WTC11 (cell line): ENCODE data around the gene LAMA3. TPM values are rescaled to one million over a fixed set of nuclear protein-coding genes. Genes with fewer than 3 reads are reported as not detected.

Source experiments
- ATAC-seq: fragments of 200-7000 bp; cut with Tn5 transposase; 2 replicates; pipeline ENCODE4 v1.10.0; 2021; ENCODE audit warnings: mild to moderate bottlenecking, moderate library complexity
- CTCF ChIA-PET: fragments of 300-600 bp; sonication (Branson Sonifier 250); formaldehyde crosslinking; loops from one replicate; lab custom pipeline; 2021; ENCODE audit warnings: antibody characterized with exemption; lab: Charles Lee
- POLR2A ChIA-PET: fragments of 350-600 bp; sonication (Branson Sonifier 250); formaldehyde crosslinking; loops from one replicate; lab custom pipeline; 2021; ENCODE audit warnings: antibody characterized with exemption; lab: Charles Lee
- DNase-seq: peaks from one replicate; pipeline ENCODE4 v3.0.0; 2021; ENCODE audit warnings: low spot score
- H3K27ac Mint-ChIP-seq: 2 replicates; pipeline ENCODE4 v1.8.0; 2021; ENCODE audit warnings: mixed read lengths
- H3K27me3 Mint-ChIP-seq: 2 replicates; pipeline ENCODE4 v1.8.0; 2021; ENCODE audit warnings: low read depth, mild to moderate bottlenecking, moderate library complexity, mixed read lengths
- H3K36me3 Mint-ChIP-seq: 2 replicates; pipeline ENCODE4 v1.8.0; 2021; ENCODE audit warnings: mixed read lengths
- H3K4me1 Mint-ChIP-seq: 2 replicates; pipeline ENCODE4 v1.8.0; 2022; ENCODE audit warnings: mixed read lengths
- H3K4me3 Mint-ChIP-seq: 2 replicates; pipeline ENCODE4 v1.8.0; 2021; ENCODE audit warnings: mild to moderate bottlenecking, moderate library complexity, mixed read lengths
- H3K9me3 Mint-ChIP-seq: 2 replicates; pipeline ENCODE4 v1.8.0; 2021; ENCODE audit warnings: mixed read lengths
- ESRRA ChIP-seq: sonication (generic); formaldehyde crosslinking; IDR thresholded peaks from 2 replicates; pipeline ENCODE4 v1.8.1; 2022; ENCODE audit warnings: mild to moderate bottlenecking, missing genetic modification reagents, borderline replicate concordance
- FOXJ3 ChIP-seq: sonication (generic); formaldehyde crosslinking; IDR thresholded peaks from 2 replicates; pipeline ENCODE4 v1.9.0; 2021; ENCODE audit warnings: missing genetic modification reagents, mild to moderate bottlenecking, borderline replicate concordance
- HMGA2 ChIP-seq: fragments of 250-450 bp; sonication (Bioruptor Pico); IDR thresholded peaks from 2 replicates; pipeline ENCODE4 v1.4.0; 2021; ENCODE audit warnings: mild to moderate bottlenecking, moderate library complexity
- HMGXB4 ChIP-seq: sonication (generic); formaldehyde crosslinking; IDR thresholded peaks from 2 replicates; pipeline ENCODE4 v1.8.1; 2023; ENCODE audit warnings: mild to moderate bottlenecking, moderate library complexity, missing genetic modification reagents
- IRF1 ChIP-seq: sonication (generic); formaldehyde crosslinking; IDR thresholded peaks from 2 replicates; pipeline ENCODE4 v1.8.0; 2023; ENCODE audit warnings: missing genetic modification reagents
- KAT7 ChIP-seq: sonication (generic); formaldehyde crosslinking; IDR thresholded peaks from 2 replicates; pipeline ENCODE4 v1.8.1; 2023; ENCODE audit warnings: missing genetic modification reagents, mild to moderate bottlenecking, borderline replicate concordance
- MXD4 ChIP-seq: fragments of 250-450 bp; sonication (Bioruptor Pico); IDR thresholded peaks from 2 replicates; pipeline ENCODE4 v1.8.0; 2021; ENCODE audit warnings: mild to moderate bottlenecking, moderate library complexity, borderline replicate concordance
- NFE2L1 ChIP-seq: sonication (generic); formaldehyde crosslinking; IDR thresholded peaks from 2 replicates; pipeline ENCODE4 v1.8.1; 2023; ENCODE audit warnings: missing genetic modification reagents
- STAT6 ChIP-seq: sonication (generic); formaldehyde crosslinking; conservative IDR thresholded peaks from 2 replicates; pipeline ENCODE4 v1.8.1; 2023; ENCODE audit warnings: mild to moderate bottlenecking, low read depth, missing genetic modification reagents, moderate library complexity
- TCF7 ChIP-seq: sonication (generic); formaldehyde crosslinking; IDR thresholded peaks from 2 replicates; pipeline ENCODE4 v1.8.0; 2022; ENCODE audit warnings: mild to moderate bottlenecking, low read depth, missing genetic modification reagents, moderate library complexity
- TEAD4 ChIP-seq: sonication (generic); formaldehyde crosslinking; IDR thresholded peaks from 2 replicates; pipeline ENCODE4 v1.8.0; 2022; ENCODE audit warnings: mild to moderate bottlenecking, missing genetic modification reagents
- ZBTB21 ChIP-seq: sonication (generic); formaldehyde crosslinking; IDR thresholded peaks from 2 replicates; pipeline ENCODE4 v1.8.1; 2023; ENCODE audit warnings: mild to moderate bottlenecking, missing genetic modification reagents, borderline replicate concordance
- ZNF281 ChIP-seq: sonication (generic); formaldehyde crosslinking; IDR thresholded peaks from 2 replicates; pipeline ENCODE4 v1.8.0; 2023; ENCODE audit warnings: mild to moderate bottlenecking, missing genetic modification reagents
- total RNA-seq: library from RNA; stranded (reverse); gene quantifications from 3 replicates; pipeline ENCODE4 v1.2.3, GENCODE V29; 2021
- TF ChIP-seq, protein P1 (sequence below): sonication (generic); formaldehyde crosslinking; IDR thresholded peaks from 2 replicates; pipeline ENCODE4 v1.8.1; 2023; ENCODE audit warnings: mild to moderate bottlenecking, missing genetic modification reagents, borderline replicate concordance
- TF ChIP-seq, protein P2 (sequence below): sonication (generic); formaldehyde crosslinking; conservative IDR thresholded peaks from 2 replicates; pipeline ENCODE4 v1.8.1; 2022; ENCODE audit warnings: mild to moderate bottlenecking, missing genetic modification reagents
- TF ChIP-seq, protein P3 (sequence below): sonication (generic); formaldehyde crosslinking; IDR thresholded peaks from 2 replicates; pipeline ENCODE4 v1.8.1; 2023; ENCODE audit warnings: mild to moderate bottlenecking, missing genetic modification reagents

The LAMA3 gene
- total RNA-seq, 1 experiment from 2014 or later = 0.83 TPM

GRCh38 chr18:23816021-23816420 lies 126.8 kb downstream of the LAMA3 start:
- H3K36me3 Mint-ChIP-seq = no peaks in the 10 kb centered on the region
- H3K4me1 Mint-ChIP-seq = peaks cover 52% of the 10 kb centered on the region
- ATAC-seq (no peak), DNase-seq (no peak)
- CTCF ChIA-PET = no interaction called here
- H3K9me3 Mint-ChIP-seq = no peaks in the 10 kb centered on the region
- H3K27me3 Mint-ChIP-seq = peaks cover 2% of the 10 kb centered on the region; the same call in 1 of the 2 replicates
- POLR2A ChIA-PET = no interaction called here
- no peak overlapping the region for H3K4me3 Mint-ChIP-seq
- no peak for TF ChIP-seq IRF1 (CRISPR knock-in tag)
- TF ChIP-seq, protein P1, sequence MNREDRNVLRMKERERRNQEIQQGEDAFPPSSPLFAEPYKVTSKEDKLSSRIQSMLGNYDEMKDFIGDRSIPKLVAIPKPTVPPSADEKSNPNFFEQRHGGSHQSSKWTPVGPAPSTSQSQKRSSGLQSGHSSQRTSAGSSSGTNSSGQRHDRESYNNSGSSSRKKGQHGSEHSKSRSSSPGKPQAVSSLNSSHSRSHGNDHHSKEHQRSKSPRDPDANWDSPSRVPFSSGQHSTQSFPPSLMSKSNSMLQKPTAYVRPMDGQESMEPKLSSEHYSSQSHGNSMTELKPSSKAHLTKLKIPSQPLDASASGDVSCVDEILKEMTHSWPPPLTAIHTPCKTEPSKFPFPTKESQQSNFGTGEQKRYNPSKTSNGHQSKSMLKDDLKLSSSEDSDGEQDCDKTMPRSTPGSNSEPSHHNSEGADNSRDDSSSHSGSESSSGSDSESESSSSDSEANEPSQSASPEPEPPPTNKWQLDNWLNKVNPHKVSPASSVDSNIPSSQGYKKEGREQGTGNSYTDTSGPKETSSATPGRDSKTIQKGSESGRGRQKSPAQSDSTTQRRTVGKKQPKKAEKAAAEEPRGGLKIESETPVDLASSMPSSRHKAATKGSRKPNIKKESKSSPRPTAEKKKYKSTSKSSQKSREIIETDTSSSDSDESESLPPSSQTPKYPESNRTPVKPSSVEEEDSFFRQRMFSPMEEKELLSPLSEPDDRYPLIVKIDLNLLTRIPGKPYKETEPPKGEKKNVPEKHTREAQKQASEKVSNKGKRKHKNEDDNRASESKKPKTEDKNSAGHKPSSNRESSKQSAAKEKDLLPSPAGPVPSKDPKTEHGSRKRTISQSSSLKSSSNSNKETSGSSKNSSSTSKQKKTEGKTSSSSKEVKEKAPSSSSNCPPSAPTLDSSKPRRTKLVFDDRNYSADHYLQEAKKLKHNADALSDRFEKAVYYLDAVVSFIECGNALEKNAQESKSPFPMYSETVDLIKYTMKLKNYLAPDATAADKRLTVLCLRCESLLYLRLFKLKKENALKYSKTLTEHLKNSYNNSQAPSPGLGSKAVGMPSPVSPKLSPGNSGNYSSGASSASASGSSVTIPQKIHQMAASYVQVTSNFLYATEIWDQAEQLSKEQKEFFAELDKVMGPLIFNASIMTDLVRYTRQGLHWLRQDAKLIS (CRISPR knock-in tag) = no peak
- no peak for TF ChIP-seq ESRRA (CRISPR knock-in tag)
- TF ChIP-seq, protein P2, sequence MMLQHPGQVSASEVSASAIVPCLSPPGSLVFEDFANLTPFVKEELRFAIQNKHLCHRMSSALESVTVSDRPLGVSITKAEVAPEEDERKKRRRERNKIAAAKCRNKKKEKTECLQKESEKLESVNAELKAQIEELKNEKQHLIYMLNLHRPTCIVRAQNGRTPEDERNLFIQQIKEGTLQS (CRISPR knock-in tag) = no peak
- no peak for TF ChIP-seq ZNF281 (CRISPR knock-in tag)
- TF ChIP-seq, protein P3, sequence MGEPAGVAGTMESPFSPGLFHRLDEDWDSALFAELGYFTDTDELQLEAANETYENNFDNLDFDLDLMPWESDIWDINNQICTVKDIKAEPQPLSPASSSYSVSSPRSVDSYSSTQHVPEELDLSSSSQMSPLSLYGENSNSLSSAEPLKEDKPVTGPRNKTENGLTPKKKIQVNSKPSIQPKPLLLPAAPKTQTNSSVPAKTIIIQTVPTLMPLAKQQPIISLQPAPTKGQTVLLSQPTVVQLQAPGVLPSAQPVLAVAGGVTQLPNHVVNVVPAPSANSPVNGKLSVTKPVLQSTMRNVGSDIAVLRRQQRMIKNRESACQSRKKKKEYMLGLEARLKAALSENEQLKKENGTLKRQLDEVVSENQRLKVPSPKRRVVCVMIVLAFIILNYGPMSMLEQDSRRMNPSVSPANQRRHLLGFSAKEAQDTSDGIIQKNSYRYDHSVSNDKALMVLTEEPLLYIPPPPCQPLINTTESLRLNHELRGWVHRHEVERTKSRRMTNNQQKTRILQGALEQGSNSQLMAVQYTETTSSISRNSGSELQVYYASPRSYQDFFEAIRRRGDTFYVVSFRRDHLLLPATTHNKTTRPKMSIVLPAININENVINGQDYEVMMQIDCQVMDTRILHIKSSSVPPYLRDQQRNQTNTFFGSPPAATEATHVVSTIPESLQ (CRISPR knock-in tag) = no peak
- TF ChIP-seq ZBTB21 (CRISPR knock-in tag) = no peak
- no peak for TF ChIP-seq NFE2L1 (CRISPR knock-in tag)
- no peak for TF ChIP-seq TEAD4 (CRISPR knock-in tag)
- TF ChIP-seq HMGXB4 (CRISPR knock-in tag) = no peak
- TF ChIP-seq KAT7 (CRISPR knock-in tag) = no peak
- H3K27ac Mint-ChIP-seq = no peak overlapping the region

- no peaks in the 10 kb centered on the region for H3K36me3 Mint-ChIP-seq
- no peak overlapping the region for H3K27ac Mint-ChIP-seq
- CTCF ChIA-PET = no interaction called here
- ATAC-seq = no peak
- POLR2A ChIA-PET = no interaction called here
- H3K4me3 Mint-ChIP-seq = no peak overlapping the region
- no peaks in the 10 kb centered on the region; the same call in 1 of the 2 replicates for H3K27me3 Mint-ChIP-seq
- peaks cover 59% of the 10 kb centered on the region for H3K4me1 Mint-ChIP-seq
- TF ChIP-seq FOXJ3 (CRISPR knock-in tag) = no peak
- TF ChIP-seq MXD4 = no peak
- TF ChIP-seq HMGA2 (CRISPR knock-in tag) = no peak
- TF ChIP-seq STAT6 (CRISPR knock-in tag) = no peak
- TF ChIP-seq TCF7 (CRISPR knock-in tag) = no peak
- no peak for TF ChIP-seq ZNF281 (CRISPR knock-in tag)
- no peak for DNase-seq
- H3K9me3 Mint-ChIP-seq = no peaks in the 10 kb centered on the region
These were observed 127.5 kb downstream of the LAMA3 start for GRCh38 chr18:23816740-23817139.
